HCT116 (cell line): ENCODE results near the gene TRMT13. TPM values are rescaled to one million over a fixed set of nuclear protein-coding genes. Genes with fewer than 3 reads are reported as not detected.

Experiments
- ATAC-seq: fragments of 200-7000 bp; cut with Tn5 transposase; 2 replicates; pipeline ENCODE4 v1.9.1; 2020; ENCODE audit warnings: mild to moderate bottlenecking, moderate library complexity
- BruUV-seq: library from RNA; stranded (reverse); fragments of 400-500 nt; replicated peaks from 2 replicates; lab custom pipeline; 2021; lab: Mats Ljungman, UMichigan
- CTCF ChIA-PET: fragments of 300-600 bp; sonication (Branson Sonifier 250); formaldehyde crosslinking; loops from one replicate; lab custom pipeline; 2021; ENCODE audit warnings: antibody characterized with exemption; lab: Charles Lee
- POLR2A ChIA-PET: fragments of 300-600, 350-600 bp; sonication (Branson Sonifier 250); formaldehyde crosslinking; loops from one replicate; lab custom pipeline; 2021; ENCODE audit warnings: antibody characterized with exemption; lab: Charles Lee
- RAD21 ChIA-PET, 2 experiments: fragments of 300-600 bp; sonication (Branson Sonifier 250); formaldehyde crosslinking; loops; one replicate each; lab custom pipeline; 2023; ENCODE audit warnings: low total read pairs in 2 of 2; ENCODE audit not compliant: uncharacterized antibody in 2 of 2, unreplicated experiment in 2 of 2, low non-redundant PET in 1 of 2; lab: Charles Lee
- DNase-seq: peaks from one replicate; pipeline ENCODE4 v3.0.0-alpha.2; 2010; ENCODE audit warnings: low read depth, low spot score
- H2AFZ ChIP-seq: fragments of 200-600 bp; shearing (Covaris generic), sonication (generic); 2 replicates; pipeline ENCODE4 v1.6.1; 2017; ENCODE audit warnings: low read depth, mixed run types, mixed read lengths, antibody characterized with exemption, low read length; ENCODE audit not compliant: poor library complexity, severe bottlenecking
- H3K27ac ChIP-seq: 2 replicates; pipeline ENCODE4 v1.5.1; 2012; ENCODE audit warnings: low read depth, low read length
- H3K27me3 ChIP-seq: fragments of 200-600 bp; sonication (generic); 2 replicates; pipeline ENCODE4 v1.6.1; 2016; ENCODE audit warnings: mixed run types, low read length, mixed read lengths; ENCODE audit not compliant: insufficient read depth
- H3K36me3 ChIP-seq, 2 experiments: fragments of 200-500 bp in 1 of 2; fragments of 200-600 bp in 1 of 2; sonication (Bioruptor generic) in 1 of 2; sonication (generic) in 1 of 2; 2 replicates each; pipeline versions ENCODE4 v1.5.1 to v1.6.1; 2014 to 2016; ENCODE audit warnings: low read length in 2 of 2, inconsistent platforms in 1 of 2, mixed read lengths in 1 of 2, mixed run types in 1 of 2; ENCODE audit not compliant: insufficient read depth in 2 of 2, control insufficient read depth in 1 of 2
- H3K4me1 ChIP-seq, 2 experiments: fragments of 200-600 bp in 1 of 2; sonication (generic) in 1 of 2; 2 replicates each; pipeline versions ENCODE4 v1.5.1 to v1.6.1; 2012 to 2017; ENCODE audit warnings: low read length in 2 of 2, inconsistent platforms in 1 of 2, mild to moderate bottlenecking in 1 of 2, mixed read lengths in 1 of 2, mixed run types in 1 of 2, moderate library complexity in 1 of 2; ENCODE audit not compliant: insufficient read depth in 2 of 2, control insufficient read depth in 1 of 2
- H3K4me2 ChIP-seq: fragments of 200-600 bp; sonication (generic); 2 replicates; pipeline ENCODE4 v1.6.1; 2017; ENCODE audit warnings: mixed run types, low read length, mixed read lengths
- H3K4me3 ChIP-seq, 2 experiments: fragments of 200-600 bp in 1 of 2; sonication (generic) in 1 of 2; replicated peaks in 1 of 2; 2 replicates each; pipeline ENCODE4 v1.5.1; 2011 to 2016; ENCODE audit warnings: low read length in 2 of 2, control low read depth in 1 of 2, low read depth in 1 of 2, mild to moderate bottlenecking in 1 of 2, mixed read lengths in 1 of 2, mixed run types in 1 of 2
- H3K79me2 ChIP-seq: fragments of 200-600 bp; sonication (generic); 2 replicates; pipeline ENCODE4 v1.6.1; 2017; ENCODE audit warnings: mild to moderate bottlenecking, mixed run types, low read length, moderate library complexity, mixed read lengths; ENCODE audit not compliant: insufficient read depth
- H3K9ac ChIP-seq: fragments of 200-600 bp; sonication (generic); 2 replicates; pipeline ENCODE4 v1.6.1; 2016; ENCODE audit warnings: low read length, mixed read lengths
- H3K9me2 ChIP-seq: fragments of 200-600 bp; sonication (generic), shearing (Covaris generic); 2 replicates; pipeline ENCODE4 v1.6.1; 2017; ENCODE audit warnings: mixed run types, mild to moderate bottlenecking, moderate library complexity; ENCODE audit not compliant: insufficient read depth
- H3K9me3 ChIP-seq, 2 experiments: fragments of 200-500 bp in 1 of 2; fragments of 200-600 bp in 1 of 2; sonication (Bioruptor generic) in 1 of 2; sonication (generic) in 1 of 2; 2 replicates each; pipeline ENCODE4 v1.6.1; 2014 to 2017; ENCODE audit warnings: low read length in 2 of 2, mixed read lengths in 2 of 2, inconsistent platforms in 1 of 2, low read depth in 1 of 2, mild to moderate bottlenecking in 1 of 2, mixed run types in 1 of 2, moderate library complexity in 1 of 2; ENCODE audit not compliant: control insufficient read depth in 1 of 2, insufficient read depth in 1 of 2
- H4K20me1 ChIP-seq: fragments of 200-600 bp; sonication (generic), shearing (Covaris generic); 2 replicates; pipeline ENCODE4 v1.6.1; 2017; ENCODE audit warnings: mixed run types, mild to moderate bottlenecking, moderate library complexity; ENCODE audit not compliant: insufficient read depth
- CBX3 ChIP-seq: IDR thresholded peaks from 2 replicates; pipeline ENCODE4 v1.6.1; 2012; ENCODE audit warnings: low read depth
- CEBPB ChIP-seq: IDR thresholded peaks from 2 replicates; pipeline ENCODE4 v1.6.1; 2012; ENCODE audit warnings: low read depth
- EGR1 ChIP-seq: IDR thresholded peaks from 2 replicates; pipeline ENCODE4 v1.6.1; 2012; ENCODE audit warnings: low read depth
- EZH2 ChIP-seq: fragments of 200-600 bp; sonication (generic); IDR thresholded peaks from 2 replicates; pipeline ENCODE4 v1.6.1; 2017; ENCODE audit warnings: antibody characterized with exemption, mixed run types
- EZH2phosphoT487 ChIP-seq: fragments of 200-600 bp; IDR thresholded peaks from 2 replicates; pipeline ENCODE4 v1.6.1; 2018; ENCODE audit warnings: antibody characterized with exemption, borderline replicate concordance
- JUND ChIP-seq: IDR thresholded peaks from 2 replicates; pipeline ENCODE4 v1.6.1; 2012
- POLR2AphosphoS5 ChIP-seq: IDR thresholded peaks from 2 replicates; pipeline ENCODE4 v1.6.1; 2011; ENCODE audit warnings: mild to moderate bottlenecking, low read depth, low read length, moderate library complexity
- SIN3A ChIP-seq: IDR thresholded peaks from 2 replicates; pipeline ENCODE4 v1.6.1; 2012; ENCODE audit warnings: low read depth
- SRF ChIP-seq: IDR thresholded peaks from 2 replicates; pipeline ENCODE4 v1.6.1; 2012; ENCODE audit warnings: low read depth
- TCF7L2 ChIP-seq: IDR thresholded peaks from 2 replicates; pipeline ENCODE4 v1.7.0; 2011; ENCODE audit warnings: borderline replicate concordance, inconsistent platforms; ENCODE audit not compliant: insufficient read depth, insufficient read length; ENCODE audit errors: extremely low read depth
- YY1 ChIP-seq: IDR thresholded peaks from 2 replicates; pipeline ENCODE4 v1.6.1; 2011; ENCODE audit warnings: low read length, low read depth, moderate library complexity, mild to moderate bottlenecking; ENCODE audit not compliant: insufficient replicate concordance; ENCODE audit errors: extremely low read depth
- intact Hi-C: fragments of 100-400 bp; cut with micrococcal nuclease; formaldehyde crosslinking; loops from 2 replicates; pipeline ENCODE4 v1.10.0; 2022
- total RNA-seq: library from RNA; stranded (reverse); gene quantifications from one replicate; pipeline ENCODE4 v1.2.1, GENCODE V29; 2021; ENCODE audit not compliant: unreplicated experiment
- TF ChIP-seq, protein P1 (sequence below), 3 experiments: fragments of 200-600 bp in 1 of 3; sonication (generic) in 1 of 3; IDR thresholded peaks in 2 of 3; conservative IDR thresholded peaks in 1 of 3; 2 replicates each; pipeline ENCODE4 v1.5.1; 2012 to 2017; ENCODE audit warnings: low read depth in 2 of 3, low read length in 2 of 3, antibody characterized with exemption in 1 of 3, borderline replicate concordance in 1 of 3, control low read depth in 1 of 3, mild to moderate bottlenecking in 1 of 3, mixed read lengths in 1 of 3, mixed run types in 1 of 3, moderate library complexity in 1 of 3; ENCODE audit not compliant: insufficient read depth in 1 of 3
- TF ChIP-seq, protein P2 (sequence below): IDR thresholded peaks from 2 replicates; pipeline ENCODE4 v1.6.1; 2011; ENCODE audit warnings: mild to moderate bottlenecking, low read length, moderate library complexity; ENCODE audit not compliant: insufficient replicate concordance; ENCODE audit errors: extremely low read depth

Gene TRMT13
- total RNA-seq, 1 experiment from 2014 or later: 13.2 TPM

DNA sequence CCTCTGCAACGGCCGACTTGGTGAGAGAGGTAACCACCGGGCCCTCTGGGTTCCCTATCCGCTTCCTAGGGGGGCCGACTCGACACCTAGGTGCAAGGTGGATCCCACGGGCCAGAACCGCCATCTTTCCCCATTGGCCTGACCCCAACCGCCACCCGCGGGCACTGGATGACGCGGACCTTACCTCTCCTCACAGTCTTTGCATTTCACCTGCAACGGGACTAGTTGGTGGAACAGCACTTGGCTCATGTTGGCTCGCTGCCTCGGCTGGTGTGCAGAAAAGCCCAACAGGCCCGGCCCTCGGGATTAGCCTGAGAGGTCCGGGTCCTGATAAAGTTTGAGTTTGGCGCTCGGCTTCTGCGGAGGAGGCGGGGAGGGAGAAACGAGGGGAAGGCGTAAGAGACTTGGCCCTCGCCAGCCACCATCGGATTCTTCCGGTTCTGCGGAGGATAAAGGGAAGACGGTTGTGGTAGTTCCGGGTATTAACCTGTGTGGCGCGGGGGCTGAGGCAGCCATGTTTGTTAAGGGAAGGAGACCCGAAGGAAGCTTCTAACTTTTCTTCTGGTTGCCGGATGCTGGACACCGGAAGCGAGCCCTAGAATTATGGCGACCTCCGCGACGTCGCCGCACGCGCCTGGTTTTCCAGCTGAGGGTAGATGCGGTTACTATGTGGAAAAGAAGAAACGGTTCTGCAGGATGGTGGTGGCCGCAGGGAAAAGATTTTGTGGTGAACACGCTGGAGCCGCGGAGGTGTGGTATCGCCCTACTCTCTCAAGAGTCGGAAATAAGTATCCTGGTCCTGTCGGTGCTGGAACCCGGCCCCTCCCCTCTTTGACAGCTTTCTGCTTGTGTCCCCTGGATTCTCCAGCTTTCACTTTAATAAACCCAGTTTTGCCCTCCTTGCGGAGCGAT lies at the start of gene TRMT13, which contains the start of gene SASS6 (continued):
- peak; percentile 99 for TF ChIP-seq YY1
- TF ChIP-seq SRF: peak; percentile 24; the same call in 1 of the 2 replicates
- TF ChIP-seq SIN3A: peak; percentile 96
- TF ChIP-seq, protein P1, sequence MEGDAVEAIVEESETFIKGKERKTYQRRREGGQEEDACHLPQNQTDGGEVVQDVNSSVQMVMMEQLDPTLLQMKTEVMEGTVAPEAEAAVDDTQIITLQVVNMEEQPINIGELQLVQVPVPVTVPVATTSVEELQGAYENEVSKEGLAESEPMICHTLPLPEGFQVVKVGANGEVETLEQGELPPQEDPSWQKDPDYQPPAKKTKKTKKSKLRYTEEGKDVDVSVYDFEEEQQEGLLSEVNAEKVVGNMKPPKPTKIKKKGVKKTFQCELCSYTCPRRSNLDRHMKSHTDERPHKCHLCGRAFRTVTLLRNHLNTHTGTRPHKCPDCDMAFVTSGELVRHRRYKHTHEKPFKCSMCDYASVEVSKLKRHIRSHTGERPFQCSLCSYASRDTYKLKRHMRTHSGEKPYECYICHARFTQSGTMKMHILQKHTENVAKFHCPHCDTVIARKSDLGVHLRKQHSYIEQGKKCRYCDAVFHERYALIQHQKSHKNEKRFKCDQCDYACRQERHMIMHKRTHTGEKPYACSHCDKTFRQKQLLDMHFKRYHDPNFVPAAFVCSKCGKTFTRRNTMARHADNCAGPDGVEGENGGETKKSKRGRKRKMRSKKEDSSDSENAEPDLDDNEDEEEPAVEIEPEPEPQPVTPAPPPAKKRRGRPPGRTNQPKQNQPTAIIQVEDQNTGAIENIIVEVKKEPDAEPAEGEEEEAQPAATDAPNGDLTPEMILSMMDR (IDR thresholded peaks at IDR 0.05 in 2 of 3, conservative IDR thresholded peaks at IDR 0.05 in 1 of 3; ENCODE audit: borderline replicate concordance in 1 of 3, insufficient read depth in 1 of 3, low read depth in 2 of 3, low read length in 2 of 3): no peak
- no peak for TF ChIP-seq JUND

DNA sequence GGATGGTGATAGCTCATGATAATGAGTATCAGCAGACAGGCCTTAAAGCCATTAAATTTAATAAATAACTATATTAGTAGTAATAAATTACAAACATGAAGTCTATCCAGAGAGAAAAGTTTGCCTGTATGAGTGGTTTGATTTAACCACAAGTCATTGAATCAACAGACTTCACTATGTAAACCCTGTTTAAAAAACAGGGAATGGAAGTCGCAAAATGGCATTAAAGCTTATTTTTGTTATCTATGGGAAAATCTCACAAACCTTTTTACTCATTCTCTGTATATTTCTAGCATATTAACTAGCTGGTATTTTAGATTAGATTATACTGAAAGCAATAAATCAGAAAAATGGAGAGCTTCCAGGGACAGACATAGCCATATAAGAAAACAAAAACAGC lies 45.6 kb upstream of the TRMT13 start:
- TF ChIP-seq TCF7L2 (no peak), EZH2phosphoT487 (no peak), SIN3A (no peak), CBX3 (no peak), EZH2 (no peak), EGR1 (no peak), CEBPB (no peak), POLR2AphosphoS5 (no peak)
- TF ChIP-seq, protein P2, sequence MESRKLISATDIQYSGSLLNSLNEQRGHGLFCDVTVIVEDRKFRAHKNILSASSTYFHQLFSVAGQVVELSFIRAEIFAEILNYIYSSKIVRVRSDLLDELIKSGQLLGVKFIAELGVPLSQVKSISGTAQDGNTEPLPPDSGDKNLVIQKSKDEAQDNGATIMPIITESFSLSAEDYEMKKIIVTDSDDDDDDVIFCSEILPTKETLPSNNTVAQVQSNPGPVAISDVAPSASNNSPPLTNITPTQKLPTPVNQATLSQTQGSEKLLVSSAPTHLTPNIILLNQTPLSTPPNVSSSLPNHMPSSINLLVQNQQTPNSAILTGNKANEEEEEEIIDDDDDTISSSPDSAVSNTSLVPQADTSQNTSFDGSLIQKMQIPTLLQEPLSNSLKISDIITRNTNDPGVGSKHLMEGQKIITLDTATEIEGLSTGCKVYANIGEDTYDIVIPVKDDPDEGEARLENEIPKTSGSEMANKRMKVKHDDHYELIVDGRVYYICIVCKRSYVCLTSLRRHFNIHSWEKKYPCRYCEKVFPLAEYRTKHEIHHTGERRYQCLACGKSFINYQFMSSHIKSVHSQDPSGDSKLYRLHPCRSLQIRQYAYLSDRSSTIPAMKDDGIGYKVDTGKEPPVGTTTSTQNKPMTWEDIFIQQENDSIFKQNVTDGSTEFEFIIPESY: no peak
- TF ChIP-seq, protein P1 (IDR thresholded peaks at IDR 0.05 in 2 of 3, conservative IDR thresholded peaks at IDR 0.05 in 1 of 3; ENCODE audit: borderline replicate concordance in 1 of 3, insufficient read depth in 1 of 3, low read depth in 2 of 3, low read length in 2 of 3): no peak
- TF ChIP-seq, all 23 proteins: peak for 0
- no peak overlapping the region for H3K9ac ChIP-seq
- no TSS peak for BruUV-seq
- ChIA-PET RAD21 (no interaction called here), POLR2A (no interaction called here), CTCF (no interaction called here)
- H4K20me1 ChIP-seq: peaks cover 3% of the 10 kb centered on the region; the same call in 1 of the 2 replicates
- DNase-seq (no peak), ATAC-seq (no peak)
- no peak overlapping the region for H3K4me2 ChIP-seq
- H3K9me2 ChIP-seq: no peaks in the 10 kb centered on the region
- intact Hi-C loops: no loop called here
- H3K27me3 ChIP-seq: no peaks in the 10 kb centered on the region
- H3K36me3 ChIP-seq: peaks cover 3 to 10% of the 10 kb centered on the region in 2 experiments; a peak in 3 of 4 replicates
- H3K4me1 ChIP-seq: no peaks in the 10 kb centered on the region
- no peak overlapping the region for H3K27ac ChIP-seq
- H3K79me2 ChIP-seq: no peaks in the 10 kb centered on the region
- no peak overlapping the region for H3K4me3 ChIP-seq
- H3K9me3 ChIP-seq: no peaks in the 10 kb centered on the region
- no peak overlapping the region for H2AFZ ChIP-seq
